Ectodermal cell (in vitro differentiated cells): ENCODE results near the gene TRIP4.

Experiments used
- H3K27ac ChIP-seq: 2 replicates; pipeline ENCODE4 v1.7.0; 2013; ENCODE audit warnings: mild to moderate bottlenecking, low read depth, low read length; ENCODE audit not compliant: insufficient read depth, poor library complexity, severe bottlenecking
- H3K27me3 ChIP-seq: 2 replicates; pipeline ENCODE4 v1.7.0; 2013; ENCODE audit warnings: mild to moderate bottlenecking, low read length; ENCODE audit not compliant: insufficient read depth, control insufficient read depth, poor library complexity, severe bottlenecking
- H3K36me3 ChIP-seq: one replicate; pipeline ENCODE4 v1.7.0; 2013; ENCODE audit warnings: low read length; ENCODE audit not compliant: control insufficient read depth, insufficient read depth
- H3K4me1 ChIP-seq: one replicate; pipeline ENCODE4 v1.7.0; 2013; ENCODE audit warnings: low read length; ENCODE audit not compliant: control insufficient read depth, insufficient read depth
- H3K4me3 ChIP-seq: 2 replicates; pipeline ENCODE4 v1.7.0; 2013; ENCODE audit warnings: low read depth, low read length, control low read depth; ENCODE audit not compliant: insufficient read depth
- H3K9me3 ChIP-seq: 2 replicates; pipeline ENCODE4 v1.7.0; 2013; ENCODE audit warnings: mild to moderate bottlenecking, low read length, moderate library complexity; ENCODE audit not compliant: control insufficient read depth
- WGBS, 2 experiments: methylation state at CpG; one replicate each; pipeline ENCODE4 v1.1.7; 2013; ENCODE audit warnings: missing lambda C conversion rate in 2 of 2; 5-methylcytosine and 5-hydroxymethylcytosine counted together

Gene TRIP4

DNA sequence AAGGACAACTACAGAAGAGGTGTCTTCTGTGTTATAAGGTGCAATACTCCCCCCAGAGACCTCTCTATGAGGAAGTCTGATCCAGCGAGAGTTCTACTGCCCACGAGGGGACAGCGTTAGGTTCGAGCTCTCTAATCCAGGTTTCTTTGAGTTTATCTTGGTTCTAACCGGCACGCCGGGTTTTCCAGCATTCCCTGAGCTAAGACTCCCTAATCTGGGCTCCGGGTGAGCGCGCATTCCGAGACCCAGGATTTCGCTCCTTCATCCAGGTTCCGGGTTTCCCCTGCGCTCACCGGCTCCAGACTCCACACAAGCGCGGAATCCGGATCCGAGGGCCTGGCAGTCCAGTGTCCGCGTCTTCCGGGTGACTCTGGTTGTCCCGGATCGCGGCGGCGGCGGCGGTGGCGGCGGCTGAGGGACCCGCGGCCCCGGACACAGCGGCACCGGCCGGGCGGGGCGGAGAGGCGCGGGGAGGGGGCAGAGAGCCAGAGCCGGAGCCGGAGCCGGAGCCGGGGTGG lies 72.6 kb downstream of the TRIP4 start, which contains the start of gene ZNF609:
Gene ZNF609, plus strand, starts transcription at position 373 of the 518 bp plus-strand sequence. CDS start 38,842 bp downstream, outside the sequence.
- peak within 1 kb of the TSS; percentile 60 for H3K4me3 ChIP-seq
- no peaks in the 10 kb centered on the region for H3K9me3 ChIP-seq
- no peaks in the 10 kb centered on the region for H3K36me3 ChIP-seq
- H3K4me1 ChIP-seq = peaks cover 59% of the 10 kb centered on the region
- no peaks in the 10 kb centered on the region for H3K27me3 ChIP-seq
- peak within 1 kb of the TSS; percentile 80 for H3K27ac ChIP-seq
- WGBS, 2 experiments = 1% methylated on average over 45 of the region's 45 CpGs

GRCh38 chr15:64460724-64461720 lies 73.4 kb downstream of the TRIP4 start:
- peaks cover 60% of the 10 kb centered on the region for H3K4me1 ChIP-seq
- no peaks in the 10 kb centered on the region for H3K9me3 ChIP-seq
- H3K36me3 ChIP-seq = no peaks in the 10 kb centered on the region
- WGBS, 2 experiments = 1% methylated on average over 45 to 50 of the region's 56 CpGs
- peak overlapping the region; percentile 80 for H3K27ac ChIP-seq
- peak overlapping the region; percentile 60 for H3K4me3 ChIP-seq
- H3K27me3 ChIP-seq = no peaks in the 10 kb centered on the region

- no peaks in the 10 kb centered on the region for H3K27me3 ChIP-seq
- peak overlapping the region; percentile 60 for H3K4me3 ChIP-seq
- WGBS, 2 experiments = 0 to 1% methylated on average over 5 of the region's 5 CpGs
- no peaks in the 10 kb centered on the region for H3K36me3 ChIP-seq
- peaks cover 60% of the 10 kb centered on the region for H3K4me1 ChIP-seq
- H3K9me3 ChIP-seq = no peaks in the 10 kb centered on the region
- peak overlapping the region; percentile 80 for H3K27ac ChIP-seq
These were observed 74.1 kb downstream of the TRIP4 start for GRCh38 chr15:64461721-64462162.

- H3K4me3 ChIP-seq = no peak overlapping the region
- no peaks in the 10 kb centered on the region for H3K36me3 ChIP-seq
- H3K27me3 ChIP-seq = no peaks in the 10 kb centered on the region
- H3K9me3 ChIP-seq = no peaks in the 10 kb centered on the region
- H3K27ac ChIP-seq = peak overlapping the region; percentile 80
- H3K4me1 ChIP-seq = peaks cover 57% of the 10 kb centered on the region
These were observed 74.9 kb downstream of the TRIP4 start for GRCh38 chr15:64462492-64462891.

- no peaks in the 10 kb centered on the region for H3K27me3 ChIP-seq
- H3K4me1 ChIP-seq = peaks cover 43% of the 10 kb centered on the region
- WGBS, 2 experiments = 77 to 87% methylated on average over 2 to 3 of the region's 3 CpGs
- no peaks in the 10 kb centered on the region for H3K9me3 ChIP-seq
- H3K4me3 ChIP-seq = no peak overlapping the region
- H3K36me3 ChIP-seq = no peaks in the 10 kb centered on the region
- no peak overlapping the region for H3K27ac ChIP-seq
These were observed 76.8 kb downstream of the TRIP4 start for GRCh38 chr15:64464276-64465005.

DNA sequence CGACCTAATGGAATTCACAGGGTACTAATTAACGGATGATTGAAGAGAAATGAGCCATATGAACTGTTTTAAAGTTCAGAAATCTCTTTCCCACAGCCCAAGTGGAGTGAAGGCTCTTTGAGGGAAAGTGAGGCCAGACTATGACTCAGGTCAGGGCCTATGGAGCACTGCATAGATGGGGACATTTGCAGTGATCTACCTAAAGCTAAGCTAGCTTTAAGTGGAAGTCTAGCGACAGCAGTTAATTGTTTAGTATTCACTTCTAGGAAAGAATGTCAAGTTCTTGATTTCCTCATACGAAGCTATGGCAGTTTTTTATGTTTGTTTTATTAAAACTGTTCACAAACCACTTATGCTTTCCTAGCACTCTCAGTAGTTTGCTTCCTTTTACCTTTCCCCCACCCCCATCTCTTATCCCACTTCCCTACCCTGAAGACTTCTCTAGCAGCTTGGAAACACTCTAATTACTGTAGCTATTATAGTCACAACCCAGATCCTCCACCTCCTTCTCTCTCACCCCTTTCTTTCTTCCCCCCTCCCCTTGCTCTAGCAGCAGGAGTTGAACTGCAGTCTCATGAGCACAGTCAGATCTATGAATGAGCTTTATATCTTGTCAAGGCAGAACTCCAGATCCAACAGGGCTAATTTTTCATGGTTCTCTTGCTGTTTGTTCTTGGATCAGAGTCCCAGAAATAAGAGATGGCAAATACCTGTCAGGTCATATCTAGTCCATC lies 78.9 kb downstream of the TRIP4 start:
- H3K4me3 ChIP-seq = no peak overlapping the region
- peaks cover 39% of the 10 kb centered on the region for H3K4me1 ChIP-seq
- H3K27me3 ChIP-seq = no peaks in the 10 kb centered on the region
- no peaks in the 10 kb centered on the region for H3K9me3 ChIP-seq
- no peaks in the 10 kb centered on the region for H3K36me3 ChIP-seq
- H3K27ac ChIP-seq = peak overlapping the region; percentile 30
- WGBS, 2 experiments = 76 to 78% methylated on average over 4 of the region's 4 CpGs

- Histone ChIP-seq H3K27me3 (no peaks in the 10 kb centered on the region), H3K9me3 (no peaks in the 10 kb centered on the region), H3K36me3 (no peaks in the 10 kb centered on the region), H3K4me1 (peaks cover 12% of the 10 kb centered on the region), H3K27ac (no peak overlapping the region), H3K4me3 (no peak overlapping the region)
- 93 to 97% methylated on average over 4 of the region's 4 CpGs for WGBS, 2 experiments
These were observed 84.5 kb downstream of the TRIP4 start for GRCh38 chr15:64472161-64472560.

GRCh38 chr15:64474846-64475245 lies 87.2 kb downstream of the TRIP4 start:
- H3K36me3 ChIP-seq = no peaks in the 10 kb centered on the region
- H3K4me1 ChIP-seq = peaks cover 11% of the 10 kb centered on the region
- no peak overlapping the region for H3K27ac ChIP-seq
- H3K27me3 ChIP-seq = no peaks in the 10 kb centered on the region
- H3K4me3 ChIP-seq = no peak overlapping the region
- H3K9me3 ChIP-seq = no peaks in the 10 kb centered on the region
- 90 to 96% methylated on average over 2 of the region's 2 CpGs for WGBS, 2 experiments

DNA sequence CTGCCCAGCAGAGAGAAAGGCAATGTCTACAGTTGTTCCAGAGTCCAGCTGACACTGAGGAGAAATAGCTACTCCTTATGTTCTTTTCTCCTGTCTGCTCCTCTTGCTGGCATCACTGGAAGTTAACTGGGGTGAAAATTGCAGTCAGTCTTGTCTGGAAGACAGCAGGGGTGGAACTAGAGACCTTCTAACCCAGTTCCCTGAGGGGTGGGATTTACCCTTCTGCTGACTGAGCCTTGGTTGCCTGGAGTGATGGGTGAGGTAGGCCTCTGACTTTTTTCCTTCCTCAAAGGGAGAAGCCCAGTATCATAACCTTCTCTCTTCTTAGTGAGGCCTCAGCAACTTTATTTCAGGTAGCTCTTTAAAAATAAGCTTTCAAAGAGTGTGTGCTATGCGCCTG lies 88.9 kb downstream of the TRIP4 start:
- no peaks in the 10 kb centered on the region for H3K36me3 ChIP-seq
- H3K9me3 ChIP-seq = no peaks in the 10 kb centered on the region
- WGBS, 2 experiments = 100% methylated on average over 1 of the region's 1 CpG
- H3K27ac ChIP-seq = peak overlapping the region; percentile 36
- H3K4me3 ChIP-seq = no peak overlapping the region
- peaks cover 11% of the 10 kb centered on the region for H3K4me1 ChIP-seq
- H3K27me3 ChIP-seq = no peaks in the 10 kb centered on the region
